Measurements from ENCODE around the gene CNOT8.

DNA sequence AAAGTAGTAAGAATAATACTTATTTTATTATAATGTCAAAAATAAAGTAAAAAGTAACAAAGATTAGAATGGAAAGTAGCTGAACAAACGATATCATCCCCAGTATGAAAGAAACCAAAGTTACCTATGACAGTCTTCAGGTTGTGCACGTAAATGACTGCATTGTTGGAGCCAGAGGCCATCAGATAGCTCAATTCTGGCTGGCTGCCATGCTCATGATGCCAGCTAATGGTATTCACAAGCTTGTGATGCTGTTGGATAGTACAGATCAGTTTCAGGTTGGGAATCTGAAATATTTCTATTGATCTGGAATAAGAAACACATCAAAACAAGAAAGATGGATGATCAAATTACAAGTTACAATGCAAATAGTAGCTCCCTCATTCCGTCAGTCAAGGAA, 58.4 kb downstream of the CNOT8 start:
- TF ChIP-seq, protein P1, sequence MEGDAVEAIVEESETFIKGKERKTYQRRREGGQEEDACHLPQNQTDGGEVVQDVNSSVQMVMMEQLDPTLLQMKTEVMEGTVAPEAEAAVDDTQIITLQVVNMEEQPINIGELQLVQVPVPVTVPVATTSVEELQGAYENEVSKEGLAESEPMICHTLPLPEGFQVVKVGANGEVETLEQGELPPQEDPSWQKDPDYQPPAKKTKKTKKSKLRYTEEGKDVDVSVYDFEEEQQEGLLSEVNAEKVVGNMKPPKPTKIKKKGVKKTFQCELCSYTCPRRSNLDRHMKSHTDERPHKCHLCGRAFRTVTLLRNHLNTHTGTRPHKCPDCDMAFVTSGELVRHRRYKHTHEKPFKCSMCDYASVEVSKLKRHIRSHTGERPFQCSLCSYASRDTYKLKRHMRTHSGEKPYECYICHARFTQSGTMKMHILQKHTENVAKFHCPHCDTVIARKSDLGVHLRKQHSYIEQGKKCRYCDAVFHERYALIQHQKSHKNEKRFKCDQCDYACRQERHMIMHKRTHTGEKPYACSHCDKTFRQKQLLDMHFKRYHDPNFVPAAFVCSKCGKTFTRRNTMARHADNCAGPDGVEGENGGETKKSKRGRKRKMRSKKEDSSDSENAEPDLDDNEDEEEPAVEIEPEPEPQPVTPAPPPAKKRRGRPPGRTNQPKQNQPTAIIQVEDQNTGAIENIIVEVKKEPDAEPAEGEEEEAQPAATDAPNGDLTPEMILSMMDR (IDR thresholded peaks at IDR 0.05) = no peak
- no peak for TF ChIP-seq POLR2AphosphoS5 (IDR thresholded peaks at IDR 0.05; ENCODE audit: insufficient read depth in 1 of 2, low read depth in 1 of 2)
